SK-N-SH treated with all-trans-retinoic acid at 6 μM for 48 hours (cell line): ENCODE results near the gene KRT17.

ENCODE experiments used
- ATAC-seq: fragments of 200-7000 bp; cut with Tn5 transposase; 3 replicates; pipeline ENCODE4 v1.9.1; 2020; ENCODE audit warnings: mild to moderate bottlenecking, moderate library complexity
- ARNTL ChIP-seq: fragments of 450-650 bp; formaldehyde crosslinking; IDR thresholded peaks from 2 replicates; pipeline ENCODE4 v1.5.0; 2020; ENCODE audit warnings: low read depth, mild to moderate bottlenecking, moderate library complexity, borderline replicate concordance
- BACH2 ChIP-seq: fragments of 250-450 bp; sonication (Bioruptor Pico); IDR thresholded peaks from 2 replicates; pipeline ENCODE4 v1.9.0; 2021; ENCODE audit warnings: mild to moderate bottlenecking, borderline replicate concordance
- CSDC2 ChIP-seq: fragments of 250-450 bp; sonication (Bioruptor Pico); IDR thresholded peaks from 2 replicates; pipeline ENCODE4 v1.5.0; 2020; ENCODE audit warnings: mild to moderate bottlenecking, moderate library complexity
- CSRNP3 ChIP-seq: fragments of 250-450 bp; sonication (Bioruptor Pico); IDR thresholded peaks from 2 replicates; pipeline ENCODE4 v1.5.1; 2021; ENCODE audit warnings: mild to moderate bottlenecking, moderate library complexity
- ESRRG ChIP-seq: fragments of 250-450 bp; sonication (Bioruptor Pico); IDR thresholded peaks from 2 replicates; pipeline ENCODE4 v1.6.1; 2021; ENCODE audit warnings: mild to moderate bottlenecking
- GLIS3 ChIP-seq: fragments of 250-450 bp; sonication (Bioruptor Pico); IDR thresholded peaks from 2 replicates; pipeline ENCODE4 v1.5.0; 2020; ENCODE audit warnings: mild to moderate bottlenecking, moderate library complexity
- ISL1 ChIP-seq: fragments of 250-450 bp; sonication (Bioruptor Pico); IDR thresholded peaks from 2 replicates; pipeline ENCODE4 v2.1.2; 2022; ENCODE audit warnings: mild to moderate bottlenecking, moderate library complexity
- OSR1 ChIP-seq: fragments of 250-450 bp; sonication (Bioruptor Pico); IDR thresholded peaks from 2 replicates; pipeline ENCODE4 v1.8.0; 2022; ENCODE audit warnings: moderate library complexity, mild to moderate bottlenecking, inconsistent platforms
- PATZ1 ChIP-seq: fragments of 250-450 bp; sonication (Bioruptor Pico); IDR thresholded peaks from 2 replicates; pipeline ENCODE4 v1.8.0; 2020; ENCODE audit warnings: mild to moderate bottlenecking, moderate library complexity, borderline replicate concordance
- POU6F1 ChIP-seq: fragments of 250-450 bp; sonication (Bioruptor Pico); IDR thresholded peaks from 2 replicates; pipeline ENCODE4 v1.8.0; 2021; ENCODE audit warnings: low read depth, mild to moderate bottlenecking, moderate library complexity, borderline replicate concordance
- SNAI2 ChIP-seq: fragments of 250-450 bp; sonication (Bioruptor Pico); IDR thresholded peaks from 2 replicates; pipeline ENCODE4 v1.5.0; 2020; ENCODE audit warnings: mild to moderate bottlenecking, moderate library complexity
- TCF4 ChIP-seq: fragments of 250-450 bp; sonication (Bioruptor Pico); IDR thresholded peaks from 2 replicates; pipeline ENCODE4 v1.8.0; 2021; ENCODE audit warnings: mild to moderate bottlenecking, moderate library complexity, borderline replicate concordance
- TOX ChIP-seq: fragments of 250-450 bp; sonication (Bioruptor Pico); IDR thresholded peaks from 2 replicates; pipeline ENCODE4 v1.8.0; 2021; ENCODE audit warnings: mild to moderate bottlenecking, moderate library complexity, borderline replicate concordance
- TSHZ2 ChIP-seq: fragments of 250-450 bp; sonication (Bioruptor Pico); IDR thresholded peaks from 2 replicates; pipeline ENCODE4 v1.5.0; 2020; ENCODE audit warnings: mild to moderate bottlenecking, moderate library complexity
- ZC3H10 ChIP-seq: fragments of 250-450 bp; sonication (Bioruptor Pico); IDR thresholded peaks from 2 replicates; pipeline ENCODE4 v1.5.1; 2021; ENCODE audit warnings: mild to moderate bottlenecking, moderate library complexity
- ZFP3 ChIP-seq: fragments of 250-450 bp; sonication (Bioruptor Pico); IDR thresholded peaks from 2 replicates; pipeline ENCODE4 v1.5.0; 2020; ENCODE audit warnings: mild to moderate bottlenecking, moderate library complexity
- ZFP30 ChIP-seq: fragments of 450-650 bp; formaldehyde crosslinking; IDR thresholded peaks from 2 replicates; pipeline ENCODE4 v1.5.0; 2022; ENCODE audit warnings: mild to moderate bottlenecking, moderate library complexity
- ZNF565 ChIP-seq: fragments of 450-650 bp; formaldehyde crosslinking; conservative IDR thresholded peaks from 2 replicates; pipeline ENCODE4 v1.5.0; 2020; ENCODE audit warnings: low read depth, mild to moderate bottlenecking, moderate library complexity
- ZNF70 ChIP-seq: fragments of 450-650 bp; formaldehyde crosslinking; IDR thresholded peaks from 2 replicates; pipeline ENCODE4 v1.5.0; 2020; ENCODE audit warnings: mild to moderate bottlenecking, moderate library complexity
- ZNF8 ChIP-seq: fragments of 450-650 bp; formaldehyde crosslinking; IDR thresholded peaks from 2 replicates; pipeline ENCODE4 v1.5.0; 2020; ENCODE audit warnings: mild to moderate bottlenecking, moderate library complexity

Gene KRT17

GRCh38 chr17:41666708-41667279, 42.4 kb upstream of the KRT17 start:
- ATAC-seq: peak; percentile 81
- TF ChIP-seq GLIS3 (CRISPR knock-in tag) (no peak), ISL1 (no peak), ZC3H10 (no peak), OSR1 (CRISPR knock-in tag) (no peak), ESRRG (CRISPR knock-in tag) (no peak), BACH2 (CRISPR knock-in tag) (no peak), ZNF8 (no peak), TCF4 (CRISPR knock-in tag) (no peak), TOX (CRISPR knock-in tag) (no peak), ZFP30 (CRISPR knock-in tag) (no peak), TSHZ2 (no peak), ZFP3 (CRISPR knock-in tag) (no peak), CSRNP3 (CRISPR knock-in tag) (no peak), PATZ1 (CRISPR knock-in tag) (no peak), ZNF565 (CRISPR knock-in tag) (no peak), CSDC2 (no peak), POU6F1 (CRISPR knock-in tag) (no peak), ZNF70 (CRISPR knock-in tag) (no peak), SNAI2 (CRISPR knock-in tag) (no peak), ARNTL (CRISPR knock-in tag) (no peak)

- TF ChIP-seq OSR1 (CRISPR knock-in tag): no peak
- no peak for TF ChIP-seq CSDC2
Measured at GRCh38 chr17:41666237-41666641, 41.9 kb upstream of the KRT17 start.

GRCh38 chr17:41665566-41666236, 41.3 kb upstream of the KRT17 start:
- peak; percentile 93 for ATAC-seq
- TF ChIP-seq ESRRG (CRISPR knock-in tag) (no peak), ZNF70 (CRISPR knock-in tag) (no peak), ZFP3 (CRISPR knock-in tag) (no peak), OSR1 (CRISPR knock-in tag) (no peak), BACH2 (CRISPR knock-in tag) (no peak), ZNF565 (CRISPR knock-in tag) (no peak), ARNTL (CRISPR knock-in tag) (no peak), CSDC2 (no peak)

More at GRCh38 chr17:41666237-41666641, 41.9 kb upstream of the KRT17 start:
- ATAC-seq: peak; percentile 27
